HG03045 (cell line): ENCODE data around the gene TXNDC11.

Source experiments
- ATAC-seq: cut with Tn5 transposase; IDR thresholded peaks from one replicate; pipeline ENCODE4 v1.9.1; 2021; ENCODE audit warnings: mild to moderate bottlenecking, moderate library complexity; ENCODE audit not compliant: unreplicated experiment

Gene TXNDC11

DNA sequence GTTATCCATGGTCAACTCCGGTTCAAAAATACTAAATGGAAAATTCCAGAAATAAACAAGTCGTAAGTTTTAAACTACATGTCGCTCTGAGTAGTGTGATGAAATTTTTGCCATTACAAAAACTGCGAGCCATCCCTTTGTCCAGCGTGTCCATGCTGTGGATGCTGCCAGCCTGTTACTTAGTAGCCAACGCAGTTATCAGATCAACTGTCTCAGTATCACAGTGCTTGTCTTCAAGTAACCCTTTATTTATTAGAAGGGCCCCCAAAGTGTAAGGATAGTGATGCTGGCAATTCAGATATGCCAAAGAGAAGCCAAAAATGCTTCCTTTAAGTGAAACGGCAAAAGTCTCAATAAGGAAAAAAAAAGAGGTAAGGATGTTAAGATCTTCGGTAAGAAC, 50.5 kb downstream of the TXNDC11 start:
- ATAC-seq, result no peak

DNA sequence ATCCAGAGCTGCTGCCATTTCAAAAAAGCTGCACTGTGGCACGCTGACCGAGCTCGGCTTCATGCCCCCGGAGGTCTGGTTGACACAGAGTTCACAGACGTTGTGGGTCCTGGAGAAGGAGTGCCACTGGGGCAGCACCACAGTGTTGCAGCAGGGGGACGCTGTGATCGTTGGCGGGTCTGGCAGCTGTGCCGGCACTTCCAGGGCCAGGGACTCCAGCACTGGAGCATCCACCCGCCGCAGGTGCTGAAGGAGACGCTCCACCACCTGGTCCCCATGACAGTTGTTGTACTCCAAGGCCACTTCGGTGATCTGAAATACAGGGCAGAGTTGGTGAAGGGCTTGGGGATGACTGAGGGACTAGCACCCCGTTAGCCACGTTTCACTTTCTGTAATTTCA, 50.9 kb downstream of the TXNDC11 start:
- no peak for ATAC-seq

DNA sequence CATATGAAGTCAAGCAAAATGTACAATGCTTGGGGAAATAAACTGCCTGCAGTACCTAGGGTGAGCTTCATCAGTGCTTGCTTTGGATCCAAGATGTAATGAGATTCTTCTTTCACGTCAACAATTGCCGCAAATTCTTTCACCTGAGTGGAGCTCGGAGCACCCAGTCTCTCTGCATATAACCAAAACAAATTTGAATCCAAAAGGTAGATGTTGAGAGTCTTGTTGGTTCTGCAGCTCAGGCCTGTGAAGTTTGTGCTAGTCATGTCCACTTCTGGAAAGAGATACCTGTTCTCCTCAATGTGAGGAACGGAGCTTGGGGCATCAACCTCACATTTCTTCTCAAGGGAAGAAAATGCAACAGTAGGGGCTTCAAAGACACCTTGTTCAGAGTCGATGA, 51.4 kb downstream of the TXNDC11 start:
- ATAC-seq, result no peak

DNA sequence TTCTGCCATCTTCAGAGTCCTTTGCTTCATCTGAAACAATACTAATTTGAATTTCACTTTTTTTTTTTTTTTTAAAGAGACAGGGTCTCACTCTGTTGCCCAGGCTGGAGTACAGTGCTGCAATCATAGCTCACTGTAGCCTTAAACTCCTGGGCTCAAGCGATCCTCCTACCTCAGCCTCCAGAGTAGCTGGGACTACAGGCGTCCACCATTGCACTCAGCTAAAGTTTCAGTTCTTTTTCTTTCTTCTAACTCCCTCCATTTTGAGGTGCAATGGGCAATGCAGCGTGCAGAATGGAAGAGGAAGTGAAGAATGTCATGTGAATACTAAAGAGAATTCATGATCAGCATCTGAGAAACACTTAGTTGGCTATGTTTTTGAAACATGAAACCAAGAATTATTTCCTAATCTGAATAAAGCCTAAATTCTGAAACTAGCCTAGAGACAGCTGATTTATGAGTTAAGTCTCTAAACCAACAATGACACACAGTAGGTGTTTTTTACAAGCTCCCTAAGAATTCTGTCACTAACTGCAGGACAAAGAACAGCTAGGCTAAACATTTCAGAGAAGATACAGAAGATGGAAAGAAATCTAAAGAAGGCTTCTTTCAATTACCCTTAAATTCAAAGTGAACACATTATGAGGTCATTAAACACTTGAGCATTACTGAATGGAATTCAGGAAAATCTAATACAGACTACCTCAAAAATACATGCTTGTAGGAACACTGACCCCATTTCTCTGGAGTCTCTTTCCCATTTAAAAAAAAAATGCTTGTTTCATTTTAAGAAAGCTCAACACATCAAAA, 53.4 kb downstream of the TXNDC11 start:
- ATAC-seq, result peak; percentile 63

DNA sequence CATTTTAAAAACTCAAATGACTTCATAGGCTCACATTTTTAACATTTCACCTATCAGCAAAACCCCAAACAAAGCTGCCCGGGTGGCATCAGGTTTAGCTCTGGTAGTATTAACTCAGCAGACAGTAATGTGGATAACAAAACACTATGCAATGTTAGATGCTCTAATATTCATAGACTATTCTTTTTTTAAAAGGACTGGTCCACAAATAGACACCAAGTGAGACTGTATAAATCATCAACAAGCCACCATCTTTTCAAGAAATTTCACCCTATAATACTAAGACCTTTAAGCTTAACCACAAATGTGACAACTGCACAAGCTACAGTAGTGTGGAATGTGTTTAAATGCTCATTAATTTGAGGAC, 54.2 kb downstream of the TXNDC11 start:
- ATAC-seq, result no peak

DNA sequence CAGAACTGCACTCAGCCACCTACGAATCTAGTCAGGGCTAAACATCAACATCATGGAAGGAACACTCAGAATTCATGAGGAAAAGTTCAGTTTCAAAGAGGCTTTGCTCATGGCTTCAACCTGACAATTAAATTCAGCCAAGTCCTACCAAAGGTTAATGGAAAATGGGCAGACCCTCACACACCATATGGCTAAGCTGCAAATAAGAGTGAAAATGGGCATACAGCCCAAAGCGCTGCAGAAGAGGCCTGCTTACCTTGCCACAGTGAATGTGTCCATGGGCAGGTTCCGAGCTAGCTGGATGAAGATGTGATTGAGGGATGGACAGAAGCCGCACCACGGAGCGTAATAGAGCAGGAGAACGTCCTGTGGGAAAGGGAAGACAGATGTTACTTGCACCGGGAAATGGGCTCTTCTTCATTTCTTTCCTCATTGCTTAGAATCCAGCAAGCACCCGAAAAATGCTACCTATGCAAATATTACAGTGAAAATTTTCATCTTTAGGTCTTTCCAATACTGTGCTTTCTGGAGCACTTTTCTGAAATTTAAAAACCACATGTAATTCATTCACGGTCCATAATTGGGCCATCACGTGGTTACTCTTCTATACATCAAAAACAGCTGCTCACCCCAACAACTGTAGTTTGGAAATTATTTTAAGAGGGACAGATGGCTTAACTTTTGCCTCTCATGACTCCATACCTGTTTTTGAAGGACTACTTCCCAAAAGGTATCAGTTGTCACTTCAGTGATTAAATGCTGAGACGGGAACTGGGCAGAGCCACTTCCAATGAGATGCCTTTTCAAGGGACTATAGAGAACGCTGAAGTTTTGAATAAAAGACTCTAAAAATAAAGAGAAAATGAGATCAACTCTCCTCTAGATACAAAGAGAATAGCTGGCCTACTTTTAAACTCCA, 54.8 kb downstream of the TXNDC11 start:
- no peak for ATAC-seq

DNA sequence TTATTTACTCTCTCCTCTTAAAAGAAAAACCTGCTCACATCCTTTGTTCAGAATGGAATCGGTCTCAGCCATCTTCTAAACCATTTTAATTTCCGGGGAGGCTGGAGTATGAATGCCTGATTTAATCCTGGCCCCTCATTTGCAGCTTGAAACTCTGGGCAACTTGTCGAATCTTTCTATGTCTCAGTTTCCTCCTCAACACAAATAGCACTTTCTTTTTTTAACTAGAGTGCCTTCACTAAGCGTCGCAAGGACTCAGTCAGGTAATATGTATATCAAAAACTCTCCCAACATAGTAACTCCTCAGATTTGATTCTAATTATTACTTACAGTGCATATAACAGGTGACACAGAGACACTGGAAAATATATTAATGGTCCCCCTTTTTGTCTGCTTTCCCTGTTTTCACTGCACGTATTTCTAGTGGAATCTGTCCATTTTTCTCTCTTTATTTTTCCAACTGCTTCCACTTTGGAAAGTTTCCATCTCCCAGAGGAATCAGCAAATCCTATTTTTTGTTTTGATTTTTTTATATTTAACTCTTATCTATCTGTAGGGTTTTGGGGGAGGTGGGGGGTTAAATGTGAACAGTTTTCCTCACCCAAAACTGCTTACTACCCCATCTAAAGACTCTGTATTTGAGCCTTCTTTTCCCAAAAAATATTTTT, 55.8 kb downstream of the TXNDC11 start:
- ATAC-seq, result no peak

DNA sequence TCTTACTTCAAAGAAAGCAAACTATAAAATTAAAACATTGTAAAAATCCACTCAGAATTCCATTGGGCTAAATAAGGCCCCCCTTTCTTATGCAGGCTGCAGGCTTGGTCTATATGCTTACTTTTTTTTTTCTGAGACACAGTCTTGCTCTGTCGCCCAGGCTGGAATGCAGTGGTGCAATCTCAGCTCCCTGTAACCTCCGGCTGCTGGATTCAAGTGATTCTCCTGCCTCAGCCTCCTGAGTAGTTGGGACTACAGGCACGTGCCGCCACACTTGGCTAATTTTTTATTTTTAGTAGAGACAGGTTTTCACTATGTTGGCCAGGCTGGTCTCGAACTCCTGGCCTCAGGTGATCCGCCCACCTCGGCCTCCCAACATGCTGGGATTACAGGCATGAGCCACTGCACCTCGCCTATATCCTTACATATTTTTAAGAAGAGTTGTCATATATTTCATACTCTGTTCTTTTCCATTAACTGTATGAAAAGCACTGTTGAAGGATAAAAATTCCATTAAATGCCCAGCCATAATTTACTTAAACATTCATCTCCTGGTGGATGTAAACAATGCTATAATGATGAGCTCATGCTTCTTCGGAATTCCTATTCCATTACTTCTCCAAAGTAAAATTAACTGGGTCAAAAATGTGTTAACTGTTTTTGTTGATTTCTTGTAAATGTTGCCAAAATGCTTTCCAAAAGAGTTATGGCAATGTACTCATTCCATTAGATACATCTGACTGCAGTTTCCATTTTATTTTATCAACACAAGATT, 56.6 kb downstream of the TXNDC11 start:
- no peak for ATAC-seq

DNA sequence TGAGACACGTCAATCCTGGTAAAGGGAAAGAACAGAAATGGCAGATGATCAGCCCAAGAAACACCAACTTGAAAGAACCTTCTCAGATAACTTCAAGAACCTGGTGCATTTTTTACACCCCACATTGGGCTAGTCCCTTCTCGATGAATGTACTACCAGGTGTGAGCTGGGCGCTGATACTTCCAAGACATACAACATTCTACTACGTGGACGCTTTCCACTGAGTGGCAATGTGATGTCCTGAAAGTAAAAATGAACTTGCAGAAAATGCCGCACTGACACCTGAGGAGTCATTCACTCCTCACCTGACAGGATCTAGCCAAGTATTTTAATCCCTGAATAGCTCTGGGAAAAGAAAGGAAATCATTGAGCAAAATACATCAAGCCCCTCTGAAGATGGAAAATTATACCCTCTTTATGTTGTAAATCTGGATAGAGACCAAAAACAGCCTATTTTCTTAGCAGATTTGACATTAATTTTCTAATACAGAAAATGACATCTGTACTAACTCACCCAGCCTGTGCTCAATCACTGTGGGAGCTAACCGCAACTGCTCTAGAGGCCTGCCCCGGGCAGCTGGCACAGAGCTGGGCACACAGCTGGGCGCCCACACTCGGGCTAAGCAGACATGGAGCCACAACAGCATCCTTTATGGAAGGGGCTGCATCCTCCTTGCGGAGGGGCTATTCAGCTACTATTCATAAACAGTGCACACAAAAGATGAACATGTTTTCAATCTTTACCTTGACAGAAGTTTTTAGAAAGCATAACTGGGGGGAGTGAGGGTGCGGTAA, 58.2 kb downstream of the TXNDC11 start:
- no peak for ATAC-seq

DNA sequence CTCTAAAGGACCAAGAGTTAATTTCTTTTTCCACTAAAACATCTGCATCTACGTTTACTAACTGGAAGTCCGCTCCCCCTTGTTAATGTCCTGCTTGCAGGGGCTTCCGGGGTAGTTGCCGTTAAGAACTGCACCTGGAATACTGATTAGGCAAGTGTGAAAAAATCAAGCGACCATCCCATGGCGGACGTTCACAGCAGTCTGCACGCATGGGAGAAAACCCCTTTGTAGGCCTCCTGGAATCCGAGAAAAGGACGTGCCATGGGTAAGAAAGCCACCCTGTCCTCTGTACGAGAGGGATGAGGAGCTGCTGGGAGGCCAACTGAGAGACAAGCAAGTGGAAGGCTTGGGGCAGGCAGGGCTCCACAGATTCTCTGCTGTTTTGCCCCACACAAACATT, 59.5 kb downstream of the TXNDC11 start:
- ATAC-seq, result no peak

DNA sequence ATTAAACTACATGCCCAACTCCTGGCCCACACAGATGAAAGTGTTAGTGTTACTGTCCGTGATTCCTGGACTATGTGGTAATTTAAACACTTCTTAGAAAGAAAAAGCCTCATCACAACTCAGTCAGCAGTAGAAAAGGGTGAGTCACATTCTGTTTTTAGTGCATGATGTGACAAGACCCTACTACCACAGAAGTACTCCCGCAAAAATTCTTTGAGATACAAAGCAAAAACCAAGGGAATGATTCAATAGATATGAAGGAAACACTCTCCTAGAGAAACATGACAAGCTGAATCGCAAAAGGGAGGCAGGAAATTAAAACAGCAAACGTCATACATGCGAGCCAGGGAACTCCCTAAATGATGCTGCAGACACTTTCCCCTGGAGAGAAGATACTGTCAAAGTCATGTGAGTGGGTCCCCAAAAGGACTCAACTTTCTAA, 60.0 kb downstream of the TXNDC11 start:
- ATAC-seq, result no peak

DNA sequence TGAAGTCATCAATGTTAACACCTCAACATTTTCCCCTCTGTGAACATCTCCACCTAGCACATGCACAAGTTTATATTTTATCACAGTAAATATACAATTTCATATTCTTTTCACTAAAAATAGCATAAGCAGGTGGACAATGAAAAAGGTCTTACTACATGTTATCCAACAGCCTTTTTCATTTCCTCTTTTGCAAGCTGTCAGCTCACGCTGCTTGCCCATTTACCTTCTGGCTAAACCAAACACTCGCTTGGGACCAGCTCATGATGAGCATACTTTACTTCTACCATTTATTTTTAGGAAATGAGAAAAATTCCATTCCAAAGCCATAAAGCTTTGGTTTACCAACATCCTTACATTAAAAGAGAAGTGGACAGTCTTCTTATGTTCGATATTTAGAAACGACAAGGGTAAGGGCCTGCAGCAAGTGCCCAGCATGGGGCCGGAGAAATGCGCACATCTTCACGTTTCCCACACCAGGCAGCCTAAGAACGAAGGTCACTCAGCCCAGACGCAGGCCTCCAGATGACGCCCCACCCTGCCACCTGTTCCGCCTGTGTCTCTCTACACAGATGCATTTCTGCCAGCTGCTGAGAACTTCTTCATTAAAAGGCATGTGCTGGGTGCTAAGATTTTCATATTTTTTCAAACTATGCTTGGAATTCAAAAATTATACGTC, 60.5 kb downstream of the TXNDC11 start:
- ATAC-seq, result no peak

DNA sequence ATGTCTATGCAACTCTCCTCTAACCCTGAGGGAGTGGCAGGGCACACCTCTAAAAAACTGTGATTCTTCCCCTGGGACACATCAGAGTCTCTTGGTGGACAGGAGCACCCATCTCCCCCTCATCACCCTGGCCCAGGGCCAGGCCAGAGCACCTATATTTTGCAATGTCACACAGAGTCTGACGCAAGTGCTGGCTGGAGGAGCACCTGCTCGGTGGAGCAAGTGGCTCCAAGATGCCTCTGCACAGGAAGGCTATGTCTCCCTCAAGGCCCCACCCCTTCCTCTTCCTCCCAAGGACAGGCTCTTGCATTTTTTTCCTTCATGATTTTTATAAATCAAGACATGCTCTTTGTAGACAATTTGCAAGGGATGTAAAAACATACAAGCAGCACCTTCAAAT, 61.1 kb downstream of the TXNDC11 start:
- ATAC-seq, result no peak

DNA sequence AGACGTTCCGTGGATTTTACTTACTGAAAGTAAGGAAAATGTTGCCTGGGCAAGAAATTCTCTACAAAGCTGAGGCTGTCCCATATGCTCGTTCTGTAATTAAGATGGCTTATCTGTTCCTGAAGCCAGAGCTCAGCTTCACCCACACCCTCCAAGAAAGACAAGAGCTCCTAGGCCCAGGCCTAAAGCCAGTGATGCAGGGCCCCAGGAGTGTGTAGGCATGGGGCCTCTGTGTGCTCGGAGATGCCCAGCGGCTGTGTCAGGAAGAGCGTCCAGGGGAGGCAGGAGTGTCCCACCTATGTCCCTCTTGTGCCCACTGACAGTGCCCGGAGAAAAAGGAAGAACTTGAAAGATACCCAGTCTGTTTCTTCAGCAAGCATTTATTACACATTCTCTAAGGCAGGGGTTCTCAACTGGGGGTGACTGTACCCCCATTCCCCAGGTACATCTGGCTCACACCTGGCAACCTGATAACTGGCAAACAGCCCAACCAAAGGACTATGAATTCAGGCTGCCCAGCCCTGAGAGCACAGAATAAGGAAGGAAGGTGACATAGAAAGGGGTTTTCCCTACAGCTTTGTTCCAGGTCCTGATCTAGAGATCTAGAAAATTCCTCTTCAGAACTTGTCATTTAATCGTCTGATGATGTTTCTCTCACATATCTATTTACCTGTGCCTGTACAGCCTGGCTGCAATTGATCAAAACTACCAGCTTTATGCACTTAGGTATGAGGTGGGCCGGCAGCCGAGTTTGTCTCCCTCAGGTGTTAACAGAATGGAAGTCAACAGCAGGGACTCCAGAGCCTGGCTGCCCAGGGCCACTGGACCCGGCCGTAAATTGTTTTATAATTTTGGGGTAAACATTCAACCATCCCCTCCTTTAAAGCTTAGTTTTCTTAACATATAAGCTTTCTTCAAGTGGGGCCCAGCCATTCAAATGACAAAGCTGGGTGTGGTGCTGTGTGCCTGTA, 62.4 kb downstream of the TXNDC11 start:
- no peak for ATAC-seq

DNA sequence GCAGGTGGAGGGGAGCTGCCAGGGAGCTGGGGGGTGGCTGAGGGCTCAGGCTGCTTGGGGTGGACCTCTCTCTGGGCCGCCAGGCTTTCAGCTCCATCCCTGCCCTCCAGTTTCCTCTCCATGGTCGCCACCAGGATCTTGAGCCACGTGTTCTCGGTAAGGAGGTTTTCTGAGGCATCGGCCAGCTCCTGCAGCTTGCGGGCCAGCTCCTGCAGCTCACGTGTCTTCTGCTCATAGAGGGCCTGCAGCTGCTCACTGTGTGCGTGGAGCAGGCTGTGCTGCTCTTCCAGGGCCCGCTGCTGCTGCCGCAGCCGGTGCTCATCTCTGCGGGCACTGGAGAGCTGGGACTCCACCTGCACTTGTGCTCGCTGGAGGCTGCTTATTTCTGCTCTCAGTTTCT, 63.4 kb downstream of the TXNDC11 start:
- no peak for ATAC-seq

DNA sequence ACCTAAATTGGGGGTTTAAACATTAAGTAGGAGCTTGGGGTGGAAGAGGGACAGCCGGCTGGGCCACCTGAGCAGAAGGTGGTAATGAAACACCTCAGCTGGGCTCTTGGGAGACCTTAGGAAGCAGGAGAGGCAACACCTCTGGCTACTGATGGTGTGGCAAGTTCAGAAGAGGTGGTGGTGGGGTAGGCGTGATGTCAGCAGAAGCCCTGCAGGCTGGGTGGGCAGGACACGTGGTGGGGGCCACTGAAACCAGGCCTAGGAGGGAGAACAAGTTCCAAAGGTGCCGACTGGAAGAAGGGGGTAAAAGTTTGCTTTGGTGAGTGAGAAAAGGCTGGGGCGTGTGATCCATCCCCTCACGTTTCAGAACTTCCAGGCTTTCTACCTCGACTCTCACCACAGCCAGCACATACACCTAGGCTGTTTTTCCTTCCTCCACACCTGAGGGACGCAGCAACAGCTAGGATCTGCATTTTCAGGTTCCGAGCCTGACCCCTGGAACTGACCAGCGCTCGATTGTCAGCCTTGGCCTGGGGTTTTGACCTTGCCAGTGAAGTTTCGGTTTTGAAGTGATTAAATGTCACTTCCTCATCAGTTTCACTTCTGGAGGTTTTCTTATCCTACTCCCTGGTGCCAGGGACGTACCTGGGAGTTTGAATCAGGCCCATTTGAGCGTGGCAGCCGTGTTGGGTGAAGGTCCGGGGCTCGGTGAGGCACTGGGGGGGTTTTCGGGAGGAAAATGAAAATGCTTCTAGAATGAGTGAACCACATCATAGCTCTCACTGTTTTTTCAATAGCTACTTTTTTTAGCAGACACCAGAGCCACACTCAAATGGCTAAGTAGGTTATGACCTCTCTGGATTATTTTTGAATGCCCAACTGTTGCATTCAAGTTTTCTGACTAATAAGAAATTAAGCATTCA, 64.4 kb downstream of the TXNDC11 start:
- no peak for ATAC-seq

DNA sequence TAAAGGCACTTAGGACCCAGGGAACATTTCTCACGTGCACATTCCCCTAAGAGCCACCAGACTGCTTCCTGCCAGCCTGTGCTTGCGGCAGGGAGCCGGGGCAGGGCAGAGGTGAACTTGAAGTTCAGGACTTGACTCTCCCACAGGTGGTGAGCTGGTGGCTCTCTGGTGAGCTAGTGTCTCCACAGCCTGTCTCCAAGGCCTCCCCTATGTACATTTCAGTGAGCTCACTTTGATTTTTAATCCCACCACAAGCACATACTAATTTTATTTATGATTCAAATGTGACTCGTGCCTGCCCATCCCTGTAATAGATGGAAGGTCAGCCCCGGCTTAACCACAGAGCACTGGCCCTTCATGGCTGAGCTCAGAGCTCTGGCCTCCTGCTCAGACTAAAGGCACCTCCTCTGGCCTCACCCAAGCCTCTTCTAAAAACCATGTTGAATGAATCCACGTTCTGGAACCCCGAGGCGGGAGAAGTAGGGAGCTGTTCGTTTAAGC, 65.2 kb downstream of the TXNDC11 start:
- ATAC-seq, result no peak
